ENCODE data around the gene TARBP2.

- no peak for TF ChIP-seq CTCF (IDR thresholded peaks at IDR 0.05)
- TF ChIP-seq POLR2AphosphoS5 (IDR thresholded peaks at IDR 0.05): no peak
- no peak for TF ChIP-seq POLR2A (IDR thresholded peaks at IDR 0.05)
Observed at GRCh38 chr12:53461591-53461990, 39.5 kb upstream of the TARBP2 start.
